NCI-H82 (cell line): Measurements from ENCODE around the gene TCF12.

Source experiments
- DNase-seq: peaks from one replicate; lab custom pipeline; 2025; lab: John Stamatoyannopoulos, UW

The TCF12 gene

GRCh38 chr15:56918046-56918938 is at the start of gene TCF12:
TSS of gene TCF12 (plus strand) at chr15:56918644. CDS start at chr15:56919914, 1,270 bp downstream.
- DNase-seq = peak; percentile 96

- DNase-seq = peak; percentile 50
These were observed 48.9 kb upstream of the TCF12 start for GRCh38 chr15:56869573-56869972.

- DNase-seq = no peak
These were observed 47.3 kb upstream of the TCF12 start for GRCh38 chr15:56871185-56871584.

- DNase-seq = no peak
These were observed 46.6 kb upstream of the TCF12 start for GRCh38 chr15:56871867-56872266.

GRCh38 chr15:56877255-56877970 is 41.0 kb upstream of the TCF12 start:
- no peak for DNase-seq

GRCh38 chr15:56879502-56879901 is 38.9 kb upstream of the TCF12 start:
- peak; percentile 71 for DNase-seq

- no peak for DNase-seq
These were observed 35.4 kb upstream of the TCF12 start for GRCh38 chr15:56883088-56883487.

GRCh38 chr15:56886363-56886931 is 32.0 kb upstream of the TCF12 start:
- peak; percentile 61 for DNase-seq

GRCh38 chr15:56886932-56887781 is 31.3 kb upstream of the TCF12 start:
- peak; percentile 99 for DNase-seq

- peak; percentile 29 for DNase-seq
These were observed 30.5 kb upstream of the TCF12 start for GRCh38 chr15:56887782-56888438.

- DNase-seq = no peak
These were observed 28.4 kb upstream of the TCF12 start for GRCh38 chr15:56890038-56890437.

- no peak for DNase-seq
These were observed 26.5 kb upstream of the TCF12 start for GRCh38 chr15:56891852-56892440.

GRCh38 chr15:56892659-56893363 is 25.6 kb upstream of the TCF12 start:
- DNase-seq = no peak

DNA sequence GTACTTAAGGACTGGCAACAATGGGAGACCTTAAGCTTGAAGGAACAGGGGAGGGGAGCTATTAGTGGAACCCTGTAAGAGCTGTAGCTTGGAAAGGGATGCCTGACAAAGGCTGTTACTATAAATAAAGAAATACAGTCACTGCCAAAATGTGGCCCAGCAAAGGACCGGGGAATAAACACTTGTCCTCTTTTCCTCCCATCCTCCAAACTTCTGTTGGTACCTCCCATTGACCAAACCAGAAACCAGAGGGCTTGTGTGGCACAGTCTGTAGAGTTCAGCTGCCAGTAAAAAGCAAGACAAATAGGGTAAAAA is 25.1 kb upstream of the TCF12 start:
- DNase-seq = no peak

GRCh38 chr15:56894601-56895000 is 23.8 kb upstream of the TCF12 start:
- no peak for DNase-seq

DNA sequence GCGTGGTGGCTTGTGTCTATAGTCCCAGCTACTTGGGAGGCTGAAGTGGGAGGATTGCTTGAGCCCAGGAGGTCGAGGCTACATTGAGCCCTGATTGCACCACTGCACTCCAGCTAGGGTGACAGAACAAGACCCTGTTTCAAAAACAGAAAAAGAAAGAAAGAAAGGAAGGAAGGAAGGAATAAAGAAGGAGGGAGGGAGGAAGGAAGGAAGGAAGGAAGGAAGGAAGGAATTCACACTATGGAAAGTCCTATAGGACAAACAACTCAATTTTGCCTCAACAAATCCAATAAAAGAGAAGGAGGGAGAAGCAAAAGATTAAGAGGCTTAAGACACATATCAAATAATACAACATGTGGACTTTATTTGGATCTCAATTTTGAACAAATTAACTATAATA is 16.5 kb upstream of the TCF12 start:
- peak; percentile 12 for DNase-seq

- DNase-seq = peak; percentile 40
These were observed 11.7 kb upstream of the TCF12 start for GRCh38 chr15:56906766-56907165.

- no peak for DNase-seq
These were observed 7.6 kb upstream of the TCF12 start for GRCh38 chr15:56910801-56911200.

GRCh38 chr15:56913241-56913640 is 5.2 kb upstream of the TCF12 start:
- no peak for DNase-seq

GRCh38 chr15:56913670-56914069 is 4.8 kb upstream of the TCF12 start:
- DNase-seq = no peak
